Bronchial epithelial cell (primary cell): ENCODE results near the gene SPRR4. TPM values are rescaled to one million over a fixed set of nuclear protein-coding genes. Genes with fewer than 3 reads are reported as not detected.

ENCODE experiments used
- DNase-seq: peaks from one replicate; pipeline ENCODE4 v3.0.0-alpha.2; 2010; ENCODE audit warnings: low read depth
- FAIRE-seq: peaks from 2 replicates; lab custom pipeline; 2011; peaks lifted over from hg19 to GRCh38; lab: Jason Lieb, UNC
- H3K27me3 ChIP-seq: 2 replicates; pipeline ENCODE4 v1.5.1; 2011; ENCODE audit warnings: low read length; ENCODE audit not compliant: control insufficient read depth, insufficient read depth
- H3K36me3 ChIP-seq: 2 replicates; pipeline ENCODE4 v1.5.1; 2011; ENCODE audit warnings: low read length; ENCODE audit not compliant: control insufficient read depth, insufficient read depth
- H3K4me3 ChIP-seq: 2 replicates; pipeline ENCODE4 v1.5.1; 2011; ENCODE audit warnings: mild to moderate bottlenecking, low read depth, low read length, control low read depth
- total RNA-seq: library from RNA; depleted of rRNA; stranded (reverse); fragments of >200 nt; gene quantifications from 2 replicates; pipeline ENCODE4 v1.2.1, GENCODE V29; 2014
- TF ChIP-seq, protein P1 (sequence below): IDR thresholded peaks from 2 replicates; pipeline ENCODE4 v1.5.1; 2011; ENCODE audit warnings: mild to moderate bottlenecking, moderate library complexity, low read length, control low read depth, inconsistent platforms; ENCODE audit not compliant: insufficient read depth, severe bottlenecking

Gene SPRR4
- total RNA-seq, 1 donor from 2014 or later: not detected

DNA sequence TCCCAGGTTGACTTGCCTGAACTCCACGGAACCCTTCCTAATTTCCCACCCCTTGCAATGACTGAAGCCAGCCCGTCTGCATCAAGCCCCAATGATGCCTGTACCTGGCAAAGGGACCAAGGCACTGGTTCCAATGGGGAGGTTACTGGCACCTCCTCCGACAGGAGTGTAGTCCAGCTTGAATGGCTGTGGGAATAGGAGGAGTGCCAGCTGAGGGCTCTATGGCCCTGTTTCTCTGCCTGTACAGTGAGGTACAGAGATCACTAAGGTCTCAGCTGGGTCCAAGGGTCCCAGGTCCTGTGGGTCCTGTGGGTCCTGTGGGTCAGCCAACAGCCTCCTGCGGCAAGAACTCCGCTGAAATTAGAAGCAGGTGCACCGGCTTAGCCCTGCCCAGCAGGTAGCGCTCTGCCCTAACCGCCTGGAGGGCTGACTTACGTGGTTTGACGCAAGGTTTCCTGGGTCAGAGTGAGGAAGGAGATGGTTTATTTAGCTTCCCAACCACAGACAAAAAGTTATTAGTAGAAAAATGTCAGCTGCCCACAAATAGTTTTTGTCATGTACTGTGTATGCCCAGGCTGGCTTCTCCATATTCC, 9.9 kb upstream of the SPRR4 start:
- no peaks in the 10 kb centered on the region for H3K27me3 ChIP-seq
- FAIRE-seq: no peak
- TF ChIP-seq, protein P1, sequence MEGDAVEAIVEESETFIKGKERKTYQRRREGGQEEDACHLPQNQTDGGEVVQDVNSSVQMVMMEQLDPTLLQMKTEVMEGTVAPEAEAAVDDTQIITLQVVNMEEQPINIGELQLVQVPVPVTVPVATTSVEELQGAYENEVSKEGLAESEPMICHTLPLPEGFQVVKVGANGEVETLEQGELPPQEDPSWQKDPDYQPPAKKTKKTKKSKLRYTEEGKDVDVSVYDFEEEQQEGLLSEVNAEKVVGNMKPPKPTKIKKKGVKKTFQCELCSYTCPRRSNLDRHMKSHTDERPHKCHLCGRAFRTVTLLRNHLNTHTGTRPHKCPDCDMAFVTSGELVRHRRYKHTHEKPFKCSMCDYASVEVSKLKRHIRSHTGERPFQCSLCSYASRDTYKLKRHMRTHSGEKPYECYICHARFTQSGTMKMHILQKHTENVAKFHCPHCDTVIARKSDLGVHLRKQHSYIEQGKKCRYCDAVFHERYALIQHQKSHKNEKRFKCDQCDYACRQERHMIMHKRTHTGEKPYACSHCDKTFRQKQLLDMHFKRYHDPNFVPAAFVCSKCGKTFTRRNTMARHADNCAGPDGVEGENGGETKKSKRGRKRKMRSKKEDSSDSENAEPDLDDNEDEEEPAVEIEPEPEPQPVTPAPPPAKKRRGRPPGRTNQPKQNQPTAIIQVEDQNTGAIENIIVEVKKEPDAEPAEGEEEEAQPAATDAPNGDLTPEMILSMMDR: peak; percentile 20
- no peak overlapping the region for H3K4me3 ChIP-seq
- no peak for DNase-seq
- no peaks in the 10 kb centered on the region for H3K36me3 ChIP-seq

DNA sequence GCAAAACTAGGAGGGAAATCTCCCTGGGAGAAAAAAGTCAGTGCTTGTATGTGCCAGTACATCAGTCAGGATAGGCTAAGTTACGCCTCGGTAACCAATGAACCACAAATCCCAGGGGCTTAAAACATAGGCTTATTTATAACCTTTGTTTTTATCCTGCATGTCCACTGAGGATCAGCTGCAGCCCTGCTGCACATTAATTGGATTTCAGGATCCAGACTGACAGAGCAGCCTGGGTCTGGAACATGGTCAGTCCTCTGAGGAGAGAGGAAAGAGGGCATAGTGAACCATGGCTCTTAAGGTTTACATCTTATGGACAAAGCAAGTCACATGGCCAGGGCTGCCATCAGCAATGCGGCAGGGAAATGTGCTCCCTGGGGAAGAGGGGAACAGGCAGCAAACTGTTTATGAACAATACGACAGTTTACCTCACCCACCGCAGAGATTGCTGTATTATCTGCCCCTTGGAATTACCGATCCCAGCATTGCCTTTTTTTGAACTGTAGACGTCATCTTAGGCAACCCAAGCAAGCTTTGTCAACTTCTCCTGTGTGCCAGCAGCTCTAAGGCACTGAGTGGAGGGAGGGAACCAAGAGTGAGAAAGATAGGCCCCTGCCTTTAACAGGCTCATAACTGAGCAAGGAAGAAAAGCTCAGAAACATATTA, 9.1 kb upstream of the SPRR4 start:
- FAIRE-seq: no peak

DNA sequence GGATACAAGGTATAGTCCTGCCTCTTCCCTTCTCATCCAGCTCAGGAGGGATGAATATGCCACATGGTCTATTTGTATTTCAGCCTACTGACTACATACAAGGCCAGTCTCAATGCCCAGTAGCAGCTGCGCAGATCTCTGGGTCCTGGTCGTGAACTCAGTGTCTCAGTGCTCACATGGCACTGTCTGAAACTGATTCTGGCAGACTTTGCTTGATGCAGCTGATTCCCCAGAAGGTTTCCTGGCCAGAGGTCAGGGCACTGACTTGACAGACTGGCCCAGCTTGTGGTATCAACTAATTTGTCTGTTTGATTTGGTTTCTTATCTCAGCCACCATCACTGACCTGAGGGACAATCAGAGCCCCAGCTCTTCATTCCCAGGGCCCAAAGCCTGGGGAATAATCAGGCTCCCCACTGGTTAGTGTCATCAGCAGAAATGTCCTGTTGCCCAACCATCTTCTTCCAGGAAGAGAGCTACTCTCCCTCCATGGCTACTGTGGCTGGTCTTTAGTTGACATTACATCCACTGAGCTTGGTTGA, 7.5 kb upstream of the SPRR4 start:
- DNase-seq: no peak
- peak; percentile 28 for FAIRE-seq
- Histone ChIP-seq H3K27me3 (no peaks in the 10 kb centered on the region), H3K4me3 (no peak overlapping the region), H3K36me3 (no peaks in the 10 kb centered on the region)
- TF ChIP-seq, protein P1: no peak

More for the DNA sequence above, 9.1 kb upstream of the SPRR4 start:
- Histone ChIP-seq H3K36me3 (no peaks in the 10 kb centered on the region), H3K27me3 (no peaks in the 10 kb centered on the region), H3K4me3 (no peak overlapping the region)
- no peak for DNase-seq
- TF ChIP-seq, protein P1: no peak

DNA sequence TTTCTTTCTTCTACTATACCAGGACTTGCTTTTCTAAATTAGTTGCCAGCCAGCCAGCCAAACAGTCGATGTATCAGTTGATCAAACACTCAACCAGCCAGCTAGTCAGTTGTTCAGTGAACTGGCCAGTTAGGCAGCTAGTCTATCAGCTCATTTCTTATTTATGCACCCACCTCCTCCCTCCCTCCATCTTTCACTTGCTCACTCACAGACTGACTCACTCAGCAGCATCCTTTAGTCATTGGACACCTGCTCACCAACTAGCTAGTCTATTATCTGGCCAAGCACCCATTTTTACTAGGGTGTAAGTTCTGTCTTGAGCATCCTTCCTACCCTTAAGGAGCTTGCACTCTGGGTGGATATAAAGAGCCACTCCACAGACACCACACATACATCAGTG, 5.9 kb upstream of the SPRR4 start:
- Histone ChIP-seq H3K27me3 (no peaks in the 10 kb centered on the region), H3K36me3 (no peaks in the 10 kb centered on the region), H3K4me3 (no peak overlapping the region)
- DNase-seq (peak; percentile 82), FAIRE-seq (no peak)
- TF ChIP-seq, protein P1: no peak

GRCh38 chr1:152965853-152966252, 4.6 kb upstream of the SPRR4 start:
- Histone ChIP-seq H3K4me3 (no peak overlapping the region), H3K36me3 (no peaks in the 10 kb centered on the region), H3K27me3 (no peaks in the 10 kb centered on the region)
- TF ChIP-seq, protein P1: no peak
- no peak for FAIRE-seq
- no peak for DNase-seq
